ENCODE results near the gene TJP1. TPM values are rescaled to one million over a fixed set of nuclear protein-coding genes. Genes with fewer than 3 reads are reported as not detected.

TJP1 gene
- total and polyA plus RNA-seq, 2 experiments from 2014 or later = 34.4 to 88.7 TPM

- peaks cover 46% of the 10 kb centered on the region for H4K20me1 ChIP-seq (ENCODE audit: insufficient read depth, poor library complexity, severe bottlenecking)
- H3K4me2 ChIP-seq = no peak overlapping the region
- H3K36me3 ChIP-seq (replicated peaks; ENCODE audit: insufficient read depth, low read depth) = no peaks in the 10 kb centered on the region
- TF ChIP-seq EZH2 (IDR thresholded peaks at IDR 0.05; ENCODE audit: borderline replicate concordance) = no peak
- no peak for TF ChIP-seq CTCF (IDR thresholded peaks at IDR 0.05; ENCODE audit: poor library complexity)
- no peak for TF ChIP-seq EZH2phosphoT487 (IDR thresholded peaks at IDR 0.05; ENCODE audit: low read depth, severe bottlenecking, unreplicated experiment)
- WGBS (ENCODE audit: low lambda C conversion rate, missing lambda C conversion rate) = 85% methylated on average over 1 of the region's 1 CpG
- no peaks in the 10 kb centered on the region for H3K9me2 ChIP-seq (replicated peaks; ENCODE audit: insufficient read depth)
- no peak for DNase-seq (ENCODE audit: low spot score)
- H3K9me3 ChIP-seq (ENCODE audit: low read depth) = no peaks in the 10 kb centered on the region
- peaks cover 85% of the 10 kb centered on the region for H3K79me2 ChIP-seq
- H3K27ac ChIP-seq = no peak overlapping the region
- H3K4me1 ChIP-seq (ENCODE audit: insufficient read depth) = peaks cover 3% of the 10 kb centered on the region
- no peak overlapping the region for H3K4me3 ChIP-seq
- no peak overlapping the region for H2AFZ ChIP-seq
- H3K27me3 ChIP-seq = no peaks in the 10 kb centered on the region
Observed at GRCh38 chr15:29773816-29774215, 48.5 kb downstream of the TJP1 start.

- DNase-seq (ENCODE audit: low spot score) = no peak
- 95% methylated on average over 4 of the region's 4 CpGs for WGBS (ENCODE audit: low lambda C conversion rate, missing lambda C conversion rate)
- Histone ChIP-seq H4K20me1 (ENCODE audit: insufficient read depth, poor library complexity, severe bottlenecking) (peaks cover 42% of the 10 kb centered on the region), H3K79me2 (peaks cover 86% of the 10 kb centered on the region), H3K4me3 (no peak overlapping the region), H3K9me2 (replicated peaks; ENCODE audit: insufficient read depth) (no peaks in the 10 kb centered on the region), H2AFZ (no peak overlapping the region), H3K4me1 (ENCODE audit: insufficient read depth) (peaks cover 3% of the 10 kb centered on the region), H3K9me3 (ENCODE audit: low read depth) (no peaks in the 10 kb centered on the region), H3K27ac (no peak overlapping the region), H3K4me2 (no peak overlapping the region), H3K36me3 (replicated peaks; ENCODE audit: insufficient read depth, low read depth) (no peaks in the 10 kb centered on the region), H3K27me3 (no peaks in the 10 kb centered on the region)
- TF ChIP-seq EZH2phosphoT487 (IDR thresholded peaks at IDR 0.05; ENCODE audit: low read depth, severe bottlenecking, unreplicated experiment) = no peak
- TF ChIP-seq CTCF (IDR thresholded peaks at IDR 0.05; ENCODE audit: poor library complexity) = no peak
- no peak for TF ChIP-seq EZH2 (IDR thresholded peaks at IDR 0.05; ENCODE audit: borderline replicate concordance)
Observed at GRCh38 chr15:29773000-29773399, 49.3 kb downstream of the TJP1 start.

GRCh38 chr15:29770796-29771195 lies 51.5 kb downstream of the TJP1 start:
- WGBS (ENCODE audit: low lambda C conversion rate, missing lambda C conversion rate) = 88% methylated on average over 2 of the region's 2 CpGs
- Histone ChIP-seq H2AFZ (no peak overlapping the region), H3K79me2 (peaks cover 68% of the 10 kb centered on the region), H3K27me3 (no peaks in the 10 kb centered on the region), H3K36me3 (replicated peaks; ENCODE audit: insufficient read depth, low read depth) (no peaks in the 10 kb centered on the region), H3K4me1 (ENCODE audit: insufficient read depth) (no peaks in the 10 kb centered on the region), H3K4me3 (no peak overlapping the region), H4K20me1 (ENCODE audit: insufficient read depth, poor library complexity, severe bottlenecking) (peaks cover 22% of the 10 kb centered on the region), H3K27ac (no peak overlapping the region), H3K9me2 (replicated peaks; ENCODE audit: insufficient read depth) (no peaks in the 10 kb centered on the region), H3K9me3 (ENCODE audit: low read depth) (no peaks in the 10 kb centered on the region), H3K4me2 (no peak overlapping the region)
- DNase-seq (ENCODE audit: low spot score) = no peak
- no peak for TF ChIP-seq EZH2 (IDR thresholded peaks at IDR 0.05; ENCODE audit: borderline replicate concordance)
- no peak for TF ChIP-seq CTCF (IDR thresholded peaks at IDR 0.05; ENCODE audit: poor library complexity)
